OCI-LY1 (cell line): ENCODE data around the gene SLC49A3.

Source experiments
- H2AFZ ChIP-seq: fragments of 200-600 bp; sonication (generic), shearing (Covaris generic); 2 replicates; pipeline ENCODE4 v1.6.0; 2014; ENCODE audit warnings: antibody characterized with exemption, mild to moderate bottlenecking, low read length
- H3F3A ChIP-seq: fragments of 200-600 bp; sonication (generic), shearing (Covaris generic); 2 replicates; pipeline ENCODE4 v1.6.0; 2014; ENCODE audit warnings: mild to moderate bottlenecking, antibody characterized with exemption, low read length, moderate library complexity; ENCODE audit not compliant: insufficient read depth
- H3K27ac ChIP-seq: fragments of 200-600 bp; sonication (generic); 2 replicates; pipeline ENCODE4 v1.5.1; 2014; ENCODE audit warnings: low read length, mixed run types, mild to moderate bottlenecking, low read depth; ENCODE audit not compliant: poor library complexity, severe bottlenecking
- H3K27me3 ChIP-seq: fragments of 200-600 bp; sonication (generic); 2 replicates; pipeline ENCODE4 v1.6.0; 2014; ENCODE audit warnings: antibody characterized with exemption, mild to moderate bottlenecking, low read length, moderate library complexity; ENCODE audit not compliant: insufficient read depth
- H3K36me3 ChIP-seq: fragments of 200-600 bp; sonication (generic); 2 replicates; pipeline ENCODE4 v1.6.1; 2014; ENCODE audit warnings: mild to moderate bottlenecking, antibody characterized with exemption, low read length, moderate library complexity, mixed read lengths; ENCODE audit not compliant: insufficient read depth
- H3K4me1 ChIP-seq: fragments of 200-600 bp; sonication (generic); 2 replicates; pipeline ENCODE4 v1.5.1; 2014; ENCODE audit warnings: mild to moderate bottlenecking, low read length, moderate library complexity; ENCODE audit not compliant: insufficient read depth, severe bottlenecking
- H3K4me2 ChIP-seq: fragments of 200-600 bp; sonication (generic), shearing (Covaris generic); 2 replicates; pipeline ENCODE4 v1.6.1; 2014; ENCODE audit warnings: low read length
- H3K4me3 ChIP-seq: fragments of 200-600 bp; sonication (generic); 2 replicates; pipeline ENCODE4 v1.5.1; 2014; ENCODE audit warnings: low read length, low read depth, mild to moderate bottlenecking, mixed read lengths; ENCODE audit not compliant: poor library complexity, severe bottlenecking
- H3K79me2 ChIP-seq: fragments of 200-600 bp; shearing (Covaris generic); 2 replicates; pipeline ENCODE4 v1.6.1; 2016; ENCODE audit warnings: mixed run types, low read length, mixed read lengths; ENCODE audit not compliant: insufficient read depth
- H3K9ac ChIP-seq: fragments of 200-600 bp; sonication (generic), shearing (Covaris generic); 2 replicates; pipeline ENCODE4 v1.6.1; 2014; ENCODE audit warnings: mild to moderate bottlenecking, low read length, mixed read lengths
- H3K9me2 ChIP-seq: fragments of 200-600 bp; sonication (generic), shearing (Covaris generic); 2 replicates; pipeline ENCODE4 v1.6.1; 2014; ENCODE audit warnings: low read depth, mild to moderate bottlenecking, low read length, mixed read lengths
- H3K9me3 ChIP-seq: fragments of 200-600 bp; shearing (Covaris generic); 2 replicates; pipeline ENCODE4 v1.6.1; 2014; ENCODE audit warnings: low read length, mixed read lengths
- H4K20me1 ChIP-seq: fragments of 200-600 bp; sonication (generic), shearing (Covaris generic); 2 replicates; pipeline ENCODE4 v1.6.0; 2016; ENCODE audit warnings: mild to moderate bottlenecking, low read length; ENCODE audit not compliant: insufficient read depth
- CTCF ChIP-seq: fragments of 200-600 bp; sonication (generic), shearing (Covaris generic); IDR thresholded peaks from 2 replicates; pipeline ENCODE4 v1.5.1; 2017; ENCODE audit warnings: mild to moderate bottlenecking, antibody characterized with exemption, low read length, moderate library complexity, mixed read lengths
- EZH2 ChIP-seq: fragments of 200-600 bp; sonication (generic), shearing (Covaris generic); IDR thresholded peaks from 2 replicates; pipeline ENCODE4 v1.8.0; 2017; ENCODE audit warnings: borderline replicate concordance, mixed run types, mild to moderate bottlenecking, antibody characterized with exemption, low read length, moderate library complexity, mixed read lengths

The SLC49A3 gene

GRCh38 chr4:729336-730315, 40.7 kb upstream of the SLC49A3 start:
- H4K20me1 ChIP-seq: no peaks in the 10 kb centered on the region
- no peak overlapping the region for H3K4me2 ChIP-seq
- no peaks in the 10 kb centered on the region for H3K79me2 ChIP-seq
- H3K27ac ChIP-seq: no peak overlapping the region
- no peaks in the 10 kb centered on the region for H3K9me3 ChIP-seq
- H3K36me3 ChIP-seq: peaks cover 27% of the 10 kb centered on the region
- no peak overlapping the region for H2AFZ ChIP-seq
- H3K9me2 ChIP-seq: no peaks in the 10 kb centered on the region
- no peak overlapping the region for H3K9ac ChIP-seq
- H3K27me3 ChIP-seq: no peaks in the 10 kb centered on the region
- no peak overlapping the region for H3K4me3 ChIP-seq
- H3K4me1 ChIP-seq: no peaks in the 10 kb centered on the region
- no peaks in the 10 kb centered on the region for H3F3A ChIP-seq
- TF ChIP-seq EZH2 (no peak), CTCF (no peak)

GRCh38 chr4:727576-727975, 38.6 kb upstream of the SLC49A3 start:
- Histone ChIP-seq H3K4me3 (no peak overlapping the region), H3K79me2 (no peaks in the 10 kb centered on the region), H3K4me2 (no peak overlapping the region), H3K36me3 (peaks cover 7% of the 10 kb centered on the region), H2AFZ (no peak overlapping the region), H3K27ac (no peak overlapping the region), H3K9ac (no peak overlapping the region), H3K4me1 (no peaks in the 10 kb centered on the region), H3K9me3 (no peaks in the 10 kb centered on the region), H3F3A (no peaks in the 10 kb centered on the region), H3K27me3 (no peaks in the 10 kb centered on the region), H4K20me1 (no peaks in the 10 kb centered on the region), H3K9me2 (no peaks in the 10 kb centered on the region)
- TF ChIP-seq CTCF: no peak
- no peak for TF ChIP-seq EZH2

- Histone ChIP-seq H3K9me2 (no peaks in the 10 kb centered on the region), H3K36me3 (peaks cover 7% of the 10 kb centered on the region), H3F3A (no peaks in the 10 kb centered on the region), H3K4me2 (no peak overlapping the region), H2AFZ (no peak overlapping the region), H3K27ac (no peak overlapping the region), H3K27me3 (no peaks in the 10 kb centered on the region), H3K9me3 (no peaks in the 10 kb centered on the region), H4K20me1 (no peaks in the 10 kb centered on the region), H3K79me2 (no peaks in the 10 kb centered on the region), H3K4me1 (no peaks in the 10 kb centered on the region), H3K4me3 (no peak overlapping the region), H3K9ac (no peak overlapping the region)
- TF ChIP-seq CTCF (no peak), EZH2 (no peak)
These were observed 37.9 kb upstream of the SLC49A3 start for GRCh38 chr4:726838-727237.
